Subcutaneous preadipocyte (primary cell): ENCODE measurements around the gene SEC22C. TPM values are rescaled to one million over a fixed set of nuclear protein-coding genes. Genes with fewer than 3 reads are reported as not detected.

Experiments
- total RNA-seq: library from RNA; depleted of rRNA; stranded (reverse); fragments of >200 nt; gene quantifications from 2 replicates; pipeline ENCODE4 v1.2.3, GENCODE V29; 2012

SEC22C gene
- total RNA-seq: 60.6 and 65.1 TPM in 2 replicates

GRCh38 chr3:42581709-42582473 lies at the start of gene SEC22C:
Gene SEC22C, minus strand, starts transcription at chr3:42581967. Its CDS starts 12,921 bp downstream, at chr3:42569046.

GRCh38 chr3:42600111-42600957 lies 18.6 kb upstream of the SEC22C start, which contains the start of gene NKTR:
Gene NKTR, plus strand, starts transcription at chr3:42600686. Its CDS starts 321 bp downstream, at chr3:42601007.

GRCh38 chr3:42502429-42503250 lies 79.1 kb downstream of the SEC22C start, which contains the start of gene VIPR1:
Gene VIPR1, plus strand, starts transcription at chr3:42502643. Its CDS starts 93 bp downstream, at chr3:42502736.

Other genes with a start within 250 kb of the SEC22C start
- gene LYZL4, start 171.4 kb downstream of the SEC22C start, total RNA-seq: not detected in 2 replicates
- not detected in 2 replicates for gene VIPR1, start 79.3 kb downstream of the SEC22C start, total RNA-seq
- 17.6 and 22.4 TPM in 2 replicates for gene SS18L2, start 8.9 kb upstream of the SEC22C start, total RNA-seq
- 55.1 and 62.8 TPM in 2 replicates for gene NKTR, start 18.7 kb upstream of the SEC22C start, total RNA-seq
- 23.1 and 26.5 TPM in 2 replicates for gene ZBTB47, start 71.7 kb upstream of the SEC22C start, total RNA-seq
- not detected in 2 replicates for gene KLHL40, start 103.6 kb upstream of the SEC22C start, total RNA-seq
- gene HHATL, start 120.8 kb upstream of the SEC22C start, total RNA-seq: not detected in 2 replicates
- 1.4 and 2.2 TPM in 2 replicates for gene CCDC13, start 191.3 kb upstream of the SEC22C start, total RNA-seq
- gene HIGD1A, start 222.5 kb upstream of the SEC22C start, total RNA-seq: 126 and 180 TPM in 2 replicates
- 0.20 TPM in 1 of 2 replicates, not detected in the other for gene ACKR2, start 227.5 kb upstream of the SEC22C start, total RNA-seq